T-helper 2 cell (primary cell): ENCODE data around the gene TOMM6.
"Not testable (repeated sequence)": the region's sequence is repeated elsewhere in the genome, so short reads cannot be mapped to it uniquely, and the experiment has no call there.

Experiments
- DNase-seq, 5 experiments: peaks; one replicate each; pipeline versions ENCODE4 v3.0.0 to v3.0.0-alpha.2; 2012 to 2022

The TOMM6 gene

GRCh38 chr6:41766043-41766664 is 21.3 kb upstream of the TOMM6 start:
- not testable (repeated sequence) for DNase-seq

DNA sequence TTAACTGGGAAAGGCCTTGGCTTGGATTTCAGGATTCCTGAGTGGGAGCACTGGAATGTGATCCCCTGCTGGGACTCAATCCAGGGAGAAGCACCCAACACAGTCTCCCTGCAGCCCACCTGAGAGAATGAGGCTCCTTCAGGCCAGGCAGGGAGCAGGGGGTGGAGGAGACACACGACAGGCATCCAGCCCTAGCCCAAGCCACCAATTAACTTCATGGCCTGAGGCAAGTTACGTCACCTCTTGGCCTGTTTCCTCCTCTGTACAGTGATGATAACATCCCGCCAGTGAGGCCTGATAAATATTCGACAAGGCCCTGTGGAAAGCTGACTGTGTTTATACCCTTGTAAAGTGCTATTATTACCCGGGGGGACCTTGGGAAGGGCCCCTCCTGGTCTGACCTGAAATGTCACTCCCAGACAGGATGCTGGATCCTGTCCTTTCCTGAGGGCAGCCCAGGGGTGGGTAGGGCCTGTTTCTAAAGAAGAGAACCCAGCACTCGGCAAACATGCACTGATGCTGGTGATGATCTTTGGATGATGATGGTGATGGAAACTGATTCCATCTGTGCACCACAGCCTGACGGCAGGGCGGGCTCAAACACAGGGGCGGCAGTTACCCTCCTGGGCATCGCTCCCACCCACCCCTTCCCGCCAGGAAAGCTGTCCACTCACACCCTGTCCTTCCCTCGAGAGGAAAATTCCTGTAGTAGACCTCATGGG is 20.2 kb upstream of the TOMM6 start:
- no peak for DNase-seq

DNA sequence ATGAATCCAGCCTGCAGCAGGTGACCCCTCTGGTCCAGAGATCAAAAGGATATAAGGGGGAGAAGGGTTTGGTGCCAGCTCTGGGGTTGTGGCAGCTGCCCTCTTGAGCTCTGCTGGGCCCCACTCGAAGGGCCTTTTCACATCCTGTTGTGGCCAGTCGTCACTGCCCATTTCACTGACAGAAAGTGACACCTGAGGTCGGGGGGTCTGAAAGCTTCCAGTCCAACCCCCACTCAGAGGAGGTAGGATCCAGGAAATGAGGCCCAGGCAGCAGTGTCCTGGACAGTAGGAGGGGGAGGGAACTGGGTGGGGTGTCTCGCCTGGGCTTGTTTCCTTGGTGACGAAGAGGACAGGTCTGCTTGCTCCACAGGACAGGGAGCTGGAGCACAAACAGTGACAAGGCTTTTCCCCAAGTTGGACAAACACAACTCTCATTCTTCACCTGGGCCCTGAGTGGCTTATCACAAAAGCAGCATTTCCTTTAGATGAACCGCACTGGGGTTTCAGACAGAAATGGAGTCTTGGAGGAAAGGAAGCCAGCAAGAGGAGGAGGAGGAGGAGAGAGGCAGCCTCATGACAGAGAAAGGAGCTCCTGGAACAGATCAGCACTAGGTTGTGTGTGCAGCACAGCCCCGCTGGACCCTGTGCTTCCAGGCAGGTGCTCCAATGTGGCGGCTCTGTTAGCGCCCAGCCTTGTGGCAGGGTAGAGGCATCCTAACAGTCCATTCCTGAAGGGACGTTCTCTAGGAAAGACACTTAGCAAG is 18.8 kb upstream of the TOMM6 start:
- peak in 1 of 5 experiments; percentile 20 for DNase-seq

DNA sequence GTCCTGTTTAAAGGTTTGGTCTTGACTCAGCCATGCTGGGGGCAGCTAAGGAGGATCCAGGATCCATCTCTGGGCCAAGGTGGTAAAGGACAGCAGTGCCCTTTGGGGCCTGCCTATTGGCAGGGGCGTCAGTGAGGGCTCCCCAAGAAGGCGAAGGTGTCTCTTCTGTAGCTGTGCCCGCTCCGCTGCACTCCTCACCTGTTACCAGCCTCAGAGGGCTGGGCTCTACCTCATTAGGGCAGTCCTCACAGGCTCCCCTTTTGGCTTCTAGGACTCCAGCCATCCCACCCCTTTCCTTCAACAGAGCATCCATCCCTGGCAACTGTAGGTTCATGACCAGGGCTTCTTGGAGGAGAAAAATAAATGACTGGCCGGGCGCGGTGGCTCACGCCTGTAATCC is 18.1 kb upstream of the TOMM6 start:
- no peak for DNase-seq

GRCh38 chr6:41770381-41771057 is 17.0 kb upstream of the TOMM6 start:
- no peak for DNase-seq

GRCh38 chr6:41771058-41771983 is 16.2 kb upstream of the TOMM6 start:
- DNase-seq, result no peak

DNA sequence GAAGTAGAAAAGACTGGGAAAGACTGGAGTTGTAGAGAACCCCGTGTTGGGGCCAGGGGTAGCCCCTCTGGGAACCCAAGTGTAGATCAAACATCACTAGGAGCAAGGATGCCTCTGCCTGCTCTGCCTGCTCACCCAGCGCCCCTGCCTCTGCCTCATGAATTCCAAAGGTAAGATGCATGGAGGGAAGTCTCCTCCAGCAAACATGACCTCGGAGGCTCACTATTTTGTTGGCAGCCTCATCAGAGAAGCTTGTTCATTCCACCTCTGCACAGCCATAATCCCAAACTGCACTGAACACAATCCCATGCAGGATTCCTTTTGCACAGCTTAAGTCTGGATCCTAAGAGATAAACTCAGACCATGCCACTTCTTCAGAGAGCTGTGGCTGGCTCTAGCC is 12.7 kb upstream of the TOMM6 start:
- no peak for DNase-seq

DNA sequence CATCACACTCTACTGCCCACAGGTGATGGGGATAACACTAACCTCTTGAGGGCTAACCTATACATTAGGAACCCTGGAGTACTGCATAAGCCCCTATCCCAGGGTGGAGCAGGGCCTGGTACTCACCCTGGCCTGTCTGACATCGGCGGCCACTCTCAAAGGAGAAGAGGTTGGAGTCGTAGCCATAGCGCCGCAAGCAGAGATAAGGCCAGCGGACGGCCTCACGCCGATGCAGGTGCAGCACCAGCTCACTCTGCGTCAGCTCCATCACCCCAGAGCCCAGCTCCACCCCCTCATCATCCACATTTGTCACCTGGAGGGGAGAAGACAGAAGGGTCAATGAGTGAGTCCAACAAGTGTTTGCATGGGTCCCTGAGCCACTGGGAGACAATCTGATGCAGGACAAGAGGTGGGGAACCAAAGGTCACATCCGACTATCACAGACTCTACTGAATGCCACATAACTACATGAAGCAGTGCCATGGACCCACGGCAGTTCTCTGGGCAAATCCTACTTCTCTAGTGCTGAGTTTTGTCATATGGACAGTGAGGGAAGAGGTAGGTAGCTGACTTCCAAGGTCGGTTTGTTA is 12.1 kb upstream of the TOMM6 start:
- DNase-seq, result no peak

DNA sequence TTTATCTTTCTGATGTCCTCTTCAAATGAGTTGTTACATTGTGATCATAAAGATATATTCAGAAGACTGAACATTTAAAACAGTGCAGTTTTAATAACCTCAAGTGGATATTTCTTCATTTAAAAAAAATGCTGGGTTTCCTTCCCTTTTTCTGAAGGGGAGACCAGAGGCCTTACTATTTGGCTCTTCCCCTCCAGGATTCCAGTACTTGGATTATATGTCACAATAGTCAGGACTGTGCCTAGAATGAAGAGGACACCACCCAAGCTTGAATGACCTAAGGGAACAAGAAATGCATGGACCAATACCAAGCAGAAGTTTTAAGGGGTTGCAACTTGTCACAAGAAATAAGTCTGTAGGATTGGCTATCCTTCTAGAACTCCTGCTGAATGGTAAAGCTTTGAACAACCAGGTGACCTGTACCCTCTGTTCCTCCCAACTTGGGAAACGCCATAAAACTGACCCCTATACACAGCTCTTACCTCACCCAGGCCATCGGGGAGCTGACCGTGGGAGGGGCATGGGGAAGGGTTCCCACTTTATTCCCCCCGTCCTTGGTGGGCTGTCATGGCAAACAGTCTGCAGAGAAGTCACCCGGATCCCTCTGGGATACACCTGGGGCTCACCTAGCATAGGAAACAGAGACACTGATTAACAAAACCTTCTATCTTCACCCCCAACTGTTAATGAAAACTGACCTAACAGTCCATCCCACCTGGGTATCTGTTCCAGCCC is 9.8 kb upstream of the TOMM6 start:
- no peak for DNase-seq

DNA sequence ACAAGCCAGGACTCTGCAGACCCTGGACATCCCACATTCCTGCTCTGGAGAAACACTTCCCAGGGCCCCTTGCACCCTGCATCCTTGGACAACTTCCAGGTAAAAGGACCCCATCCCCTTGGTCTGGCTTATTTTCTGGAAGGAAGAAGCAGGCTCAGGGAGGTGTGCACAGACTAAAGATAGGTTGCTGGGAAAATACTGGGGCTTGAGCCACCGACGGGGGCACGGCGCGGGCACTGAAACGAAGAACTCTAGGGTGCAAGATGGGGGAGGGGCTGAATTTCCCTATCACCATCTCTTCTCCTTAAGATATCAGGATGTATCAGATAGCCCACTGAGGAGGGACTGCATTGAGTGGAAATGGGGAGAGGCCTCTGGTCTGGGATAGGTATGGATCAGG is 8.6 kb upstream of the TOMM6 start:
- DNase-seq, result no peak

DNA sequence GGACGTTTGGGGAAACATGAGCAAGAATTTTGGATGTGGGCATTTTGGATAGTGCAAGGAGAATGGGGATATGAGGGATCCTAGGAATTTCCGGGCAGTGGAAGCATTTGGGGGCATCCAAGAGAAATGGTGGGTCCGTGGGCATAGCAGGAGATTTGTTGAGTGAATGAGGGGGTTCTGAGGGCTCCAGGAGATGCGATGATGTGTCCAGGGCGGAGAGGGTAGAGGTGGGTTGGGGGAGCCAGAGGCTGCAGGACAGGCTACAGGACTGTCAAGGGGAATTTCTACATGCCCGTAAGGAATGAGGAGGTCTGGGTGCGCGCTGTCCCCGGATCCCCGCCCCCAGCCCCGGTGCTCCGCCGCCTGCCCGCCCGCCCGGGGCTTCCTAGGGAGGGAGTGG is 8.2 kb upstream of the TOMM6 start:
- DNase-seq, result no peak

GRCh38 chr6:41779788-41780550 is 7.5 kb upstream of the TOMM6 start, which contains the start of gene FRS3:
Gene FRS3 (minus strand): TSS chr6:41779900. CDS start chr6:41776987, 2,913 bp downstream.
- peak; percentile 96 to 100 (median 99) for DNase-seq

DNA sequence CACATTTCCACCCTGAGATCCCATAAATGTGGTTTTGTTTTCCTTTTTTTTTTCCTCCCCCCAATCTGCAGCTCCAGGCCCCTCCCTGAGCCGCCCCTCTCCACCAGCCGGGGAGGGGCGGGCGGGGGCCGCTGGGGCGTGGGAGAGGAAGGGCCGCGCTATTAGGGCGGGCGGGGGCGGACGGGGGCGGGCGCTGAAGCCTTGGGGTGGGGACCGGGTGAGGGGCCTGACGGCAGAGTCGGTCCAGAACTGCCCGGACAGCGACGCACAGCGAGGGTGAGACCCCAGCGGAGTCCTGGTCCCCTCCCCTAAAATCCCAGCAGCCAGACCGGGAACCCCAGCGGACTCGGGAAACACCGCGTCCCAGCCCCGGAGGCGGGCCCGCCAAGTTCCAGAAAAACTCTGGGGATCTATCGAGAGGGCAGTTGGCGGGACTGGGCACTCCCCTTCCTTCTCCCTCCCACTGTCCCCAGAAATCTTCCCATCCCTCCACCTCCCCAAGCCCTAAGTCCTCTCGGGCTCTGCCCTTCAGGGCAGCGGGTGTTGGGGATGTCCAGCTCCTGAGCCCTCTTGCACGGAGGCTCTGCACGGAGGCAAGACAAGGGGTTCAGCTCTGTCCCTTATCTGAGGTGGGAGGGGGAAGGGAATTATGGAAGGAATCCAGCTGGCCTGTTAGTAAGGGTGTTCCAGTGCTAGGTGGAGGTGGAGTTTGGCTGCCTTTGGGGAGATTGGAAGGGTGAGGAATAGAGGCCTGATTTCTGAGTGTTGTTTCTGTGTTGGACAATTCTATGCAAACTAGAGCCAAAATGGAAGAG is 6.7 kb upstream of the TOMM6 start, which contains the start of gene PRICKLE4:
TSS of gene PRICKLE4 (plus strand) at position 232 of the 815 bp plus-strand sequence. CDS start 2,692 bp downstream, outside the sequence.
- no peak for DNase-seq

DNA sequence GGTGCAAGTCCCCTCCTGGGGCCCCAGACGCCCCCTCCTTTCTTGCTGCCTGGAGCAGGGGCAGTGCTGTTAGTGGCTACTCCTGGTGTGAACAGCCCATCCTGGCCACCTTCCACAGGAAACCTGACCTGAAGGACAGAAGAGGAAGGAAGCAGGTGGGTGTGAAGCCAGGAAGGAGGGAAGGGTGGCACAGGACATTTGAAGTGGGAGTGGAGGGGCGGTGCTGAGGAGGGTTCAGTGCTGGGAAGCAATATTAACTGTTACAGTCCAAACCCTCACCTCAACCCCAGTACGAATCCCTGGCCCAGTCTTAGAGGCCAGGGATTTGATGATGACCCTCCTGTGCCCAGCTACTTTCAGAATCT is 6.1 kb upstream of the TOMM6 start:
- DNase-seq, result no peak

DNA sequence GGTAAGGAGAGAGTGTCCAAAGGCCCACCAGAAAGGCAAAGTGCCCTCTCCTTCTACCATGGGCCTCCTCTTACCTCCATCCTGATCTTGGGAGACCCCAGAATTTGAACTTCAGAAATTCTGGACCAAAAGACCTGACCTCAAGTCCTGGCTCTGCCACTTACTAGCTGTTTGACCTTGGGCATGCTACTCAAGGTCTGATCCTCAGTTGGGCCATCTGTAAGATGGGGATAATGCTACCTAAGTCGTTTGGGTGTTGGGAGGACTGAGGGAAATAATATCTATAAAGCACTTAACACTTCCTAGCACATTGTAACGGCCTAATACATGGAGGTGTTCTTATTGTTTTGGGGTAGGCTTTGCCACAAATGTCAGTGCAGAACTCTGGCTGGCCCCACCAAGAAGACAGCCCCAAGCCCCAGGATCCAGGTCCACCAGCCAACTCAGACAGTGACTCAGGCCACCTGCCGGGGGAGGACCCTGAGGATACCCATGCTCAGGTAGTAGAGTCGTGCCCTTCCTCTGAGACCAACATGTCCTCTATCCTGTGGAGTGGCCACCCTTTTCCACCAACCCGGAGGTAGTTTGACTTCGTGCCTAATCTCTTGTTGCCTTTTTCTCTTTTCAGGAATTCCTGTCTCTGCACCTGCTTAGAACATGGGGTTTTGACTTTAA is 4.3 kb upstream of the TOMM6 start:
- DNase-seq, result no peak

GRCh38 chr6:41784581-41785171 is 2.8 kb upstream of the TOMM6 start:
- no peak for DNase-seq

GRCh38 chr6:41785254-41785653 is 2.2 kb upstream of the TOMM6 start:
- no peak for DNase-seq
